HL-60 (cell line): ENCODE data around the gene ADAMTS16.

Experiments used
- DNase-seq, 2 experiments: peaks; one replicate each; pipeline ENCODE4 v3.0.0-alpha.2; 2010 to 2020; ENCODE audit warnings: low read depth in 1 of 2, low spot score in 1 of 2
- H3K27ac ChIP-seq: fragments of 250-450 bp; sonication (Bioruptor Pico); replicated peaks from 2 replicates; pipeline ENCODE4 v1.5.1; 2020; ENCODE audit warnings: mild to moderate bottlenecking, moderate library complexity
- H3K27me3 ChIP-seq: fragments of 250-450 bp; sonication (Bioruptor Pico); 2 replicates; pipeline ENCODE4 v1.5.1; 2021; ENCODE audit warnings: mild to moderate bottlenecking, moderate library complexity; ENCODE audit not compliant: insufficient read depth, poor library complexity, severe bottlenecking
- H3K4me3 ChIP-seq: replicated peaks from 2 replicates; pipeline ENCODE4 v1.5.1; 2011; ENCODE audit warnings: mild to moderate bottlenecking, control low read depth, low read length; ENCODE audit not compliant: insufficient read depth
- CTCF ChIP-seq: IDR thresholded peaks from one replicate; pipeline ENCODE4 v1.5.1; 2011; ENCODE audit warnings: low read length, control low read depth, inconsistent platforms; ENCODE audit not compliant: insufficient read depth
- GABPA ChIP-seq: IDR thresholded peaks from 2 replicates; pipeline ENCODE4 v1.6.1; 2012; ENCODE audit warnings: low read depth
- POLR2AphosphoS5 ChIP-seq: IDR thresholded peaks from 2 replicates; pipeline ENCODE4 v1.6.1; 2012; ENCODE audit warnings: low read depth
- SPI1 ChIP-seq: IDR thresholded peaks from 2 replicates; pipeline ENCODE4 v1.6.1; 2012; ENCODE audit warnings: low read depth, mild to moderate bottlenecking, borderline replicate concordance
- TF ChIP-seq, protein P1 (sequence below): IDR thresholded peaks from 2 replicates; pipeline ENCODE4 v1.6.1; 2012; ENCODE audit warnings: low read depth; ENCODE audit not compliant: insufficient replicate concordance

Gene ADAMTS16

DNA sequence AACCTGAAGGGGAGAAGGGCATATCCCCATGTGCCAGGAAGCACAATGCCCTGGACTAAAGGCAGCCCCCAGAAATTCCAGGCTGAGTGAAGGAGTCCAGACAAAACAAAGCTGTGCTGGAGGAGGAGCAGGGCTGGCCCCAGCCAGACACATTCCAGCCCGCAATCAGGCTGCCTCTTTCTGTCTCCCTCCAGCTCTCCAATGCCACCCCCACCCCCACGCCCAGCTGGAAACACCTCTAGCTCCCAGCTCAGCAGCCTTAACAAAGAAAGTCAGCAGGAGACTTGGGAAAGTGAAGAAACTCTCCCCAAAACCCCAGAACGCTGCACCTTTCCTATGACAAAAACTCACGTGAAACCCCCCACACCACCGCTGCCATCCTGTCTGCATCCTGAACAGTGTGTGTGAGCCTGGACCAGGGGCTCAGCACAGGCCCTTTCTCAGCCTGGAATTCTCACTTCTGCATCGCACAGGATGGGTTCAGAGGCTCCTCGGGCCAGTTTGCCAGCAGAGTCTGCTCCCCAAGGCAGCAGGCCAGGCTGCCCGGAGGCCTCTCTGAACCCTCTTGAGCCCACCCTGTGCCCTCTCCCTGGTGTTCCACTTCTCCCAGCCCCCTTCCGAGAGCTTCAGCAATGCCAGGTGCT, 186.1 kb downstream of the ADAMTS16 start:
- Histone ChIP-seq H3K27ac (no peak overlapping the region), H3K27me3 (no peaks in the 10 kb centered on the region), H3K4me3 (no peak overlapping the region)
- DNase-seq: no peak
- TF ChIP-seq SPI1: no peak
- no peak for TF ChIP-seq CTCF
- TF ChIP-seq, protein P1, sequence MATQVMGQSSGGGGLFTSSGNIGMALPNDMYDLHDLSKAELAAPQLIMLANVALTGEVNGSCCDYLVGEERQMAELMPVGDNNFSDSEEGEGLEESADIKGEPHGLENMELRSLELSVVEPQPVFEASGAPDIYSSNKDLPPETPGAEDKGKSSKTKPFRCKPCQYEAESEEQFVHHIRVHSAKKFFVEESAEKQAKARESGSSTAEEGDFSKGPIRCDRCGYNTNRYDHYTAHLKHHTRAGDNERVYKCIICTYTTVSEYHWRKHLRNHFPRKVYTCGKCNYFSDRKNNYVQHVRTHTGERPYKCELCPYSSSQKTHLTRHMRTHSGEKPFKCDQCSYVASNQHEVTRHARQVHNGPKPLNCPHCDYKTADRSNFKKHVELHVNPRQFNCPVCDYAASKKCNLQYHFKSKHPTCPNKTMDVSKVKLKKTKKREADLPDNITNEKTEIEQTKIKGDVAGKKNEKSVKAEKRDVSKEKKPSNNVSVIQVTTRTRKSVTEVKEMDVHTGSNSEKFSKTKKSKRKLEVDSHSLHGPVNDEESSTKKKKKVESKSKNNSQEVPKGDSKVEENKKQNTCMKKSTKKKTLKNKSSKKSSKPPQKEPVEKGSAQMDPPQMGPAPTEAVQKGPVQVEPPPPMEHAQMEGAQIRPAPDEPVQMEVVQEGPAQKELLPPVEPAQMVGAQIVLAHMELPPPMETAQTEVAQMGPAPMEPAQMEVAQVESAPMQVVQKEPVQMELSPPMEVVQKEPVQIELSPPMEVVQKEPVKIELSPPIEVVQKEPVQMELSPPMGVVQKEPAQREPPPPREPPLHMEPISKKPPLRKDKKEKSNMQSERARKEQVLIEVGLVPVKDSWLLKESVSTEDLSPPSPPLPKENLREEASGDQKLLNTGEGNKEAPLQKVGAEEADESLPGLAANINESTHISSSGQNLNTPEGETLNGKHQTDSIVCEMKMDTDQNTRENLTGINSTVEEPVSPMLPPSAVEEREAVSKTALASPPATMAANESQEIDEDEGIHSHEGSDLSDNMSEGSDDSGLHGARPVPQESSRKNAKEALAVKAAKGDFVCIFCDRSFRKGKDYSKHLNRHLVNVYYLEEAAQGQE: no peak
- no peak for TF ChIP-seq POLR2AphosphoS5
- TF ChIP-seq GABPA: no peak

DNA sequence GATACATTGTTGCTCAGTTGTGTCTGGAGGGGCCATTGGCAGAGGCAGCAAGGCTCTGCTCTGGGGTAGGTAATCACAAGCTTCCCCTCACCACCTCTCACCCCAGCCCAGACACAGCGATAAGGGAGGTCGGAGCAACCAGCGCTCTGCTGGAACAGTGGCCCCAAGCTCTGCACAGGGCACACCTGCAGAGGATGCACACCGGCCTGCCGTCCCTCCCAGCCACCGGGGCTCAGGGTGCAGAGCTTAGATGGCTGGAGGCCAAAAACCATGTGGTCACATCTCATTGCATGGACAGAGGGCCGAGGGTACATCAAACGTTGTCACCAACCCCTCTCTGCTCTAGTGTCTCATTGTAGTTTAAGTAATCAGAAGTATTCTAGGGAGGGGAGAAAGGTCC, 187.0 kb downstream of the ADAMTS16 start:
- H3K27ac ChIP-seq: no peak overlapping the region
- TF ChIP-seq SPI1 (no peak), CTCF (no peak), POLR2AphosphoS5 (no peak), GABPA (no peak)
- TF ChIP-seq, protein P1: no peak
- no peaks in the 10 kb centered on the region for H3K27me3 ChIP-seq
- no peak for DNase-seq
- H3K4me3 ChIP-seq: no peak overlapping the region

GRCh38 chr5:5330728-5331452, 190.8 kb downstream of the ADAMTS16 start:
- DNase-seq: no peak
- no peak for TF ChIP-seq CTCF
- TF ChIP-seq POLR2AphosphoS5: no peak
- TF ChIP-seq, protein P1: no peak
- no peak for TF ChIP-seq GABPA

More at GRCh38 chr5:5330728-5331452, 190.8 kb downstream of the ADAMTS16 start:
- no peak overlapping the region for H3K27ac ChIP-seq
- no peaks in the 10 kb centered on the region for H3K27me3 ChIP-seq
- H3K4me3 ChIP-seq: no peak overlapping the region
